Skeletal muscle satellite cell (primary cell): Measurements from ENCODE around the gene SMAD6.

Source experiments
- H3K27me3 ChIP-seq: 2 replicates; pipeline ENCODE4 v1.7.0; 2013; ENCODE audit warnings: low read length; ENCODE audit not compliant: control insufficient read depth, insufficient read depth
- H3K36me3 ChIP-seq: 2 replicates; pipeline ENCODE4 v1.7.0; 2013; ENCODE audit warnings: mild to moderate bottlenecking, control low read depth, low read length; ENCODE audit not compliant: insufficient read depth
- H3K4me1 ChIP-seq: 2 replicates; pipeline ENCODE4 v1.7.0; 2013; ENCODE audit warnings: low read length; ENCODE audit not compliant: control insufficient read depth, insufficient read depth
- H3K4me2 ChIP-seq: 2 replicates; pipeline ENCODE4 v1.7.0; 2013; ENCODE audit warnings: mild to moderate bottlenecking, low read length
- H3K4me3 ChIP-seq: 2 replicates; pipeline ENCODE4 v1.7.0; 2013; ENCODE audit warnings: low read length
- H3K9ac ChIP-seq: 2 replicates; pipeline ENCODE4 v1.7.0; 2013; ENCODE audit warnings: mild to moderate bottlenecking, low read depth, low read length, moderate library complexity
- H3K9me3 ChIP-seq: replicated peaks from 2 replicates; pipeline ENCODE4 v1.7.0; 2013; ENCODE audit warnings: mild to moderate bottlenecking, control low read depth, low read length

The SMAD6 gene

GRCh38 chr15:66692808-66693596 is 9.0 kb upstream of the SMAD6 start:
- Histone ChIP-seq H3K27me3 (no peaks in the 10 kb centered on the region), H3K36me3 (no peaks in the 10 kb centered on the region), H3K9me3 (no peaks in the 10 kb centered on the region), H3K4me2 (no peak overlapping the region), H3K4me1 (peaks cover 1% of the 10 kb centered on the region), H3K9ac (no peak overlapping the region), H3K4me3 (no peak overlapping the region)

GRCh38 chr15:66696770-66697169 is 5.3 kb upstream of the SMAD6 start:
- Histone ChIP-seq H3K4me1 (peaks cover 10% of the 10 kb centered on the region), H3K9me3 (no peaks in the 10 kb centered on the region), H3K9ac (no peak overlapping the region), H3K4me2 (no peak overlapping the region), H3K4me3 (no peak overlapping the region), H3K27me3 (no peaks in the 10 kb centered on the region), H3K36me3 (no peaks in the 10 kb centered on the region)

GRCh38 chr15:66698318-66698961 is 3.6 kb upstream of the SMAD6 start:
- peaks cover 10% of the 10 kb centered on the region for H3K4me1 ChIP-seq
- H3K4me3 ChIP-seq = no peak overlapping the region
- H3K9me3 ChIP-seq = no peaks in the 10 kb centered on the region
- no peak overlapping the region for H3K4me2 ChIP-seq
- no peaks in the 10 kb centered on the region for H3K27me3 ChIP-seq
- H3K9ac ChIP-seq = peak overlapping the region; percentile 7
- H3K36me3 ChIP-seq = no peaks in the 10 kb centered on the region

GRCh38 chr15:66698971-66699370 is 3.1 kb upstream of the SMAD6 start:
- Histone ChIP-seq H3K27me3 (no peaks in the 10 kb centered on the region), H3K9me3 (no peaks in the 10 kb centered on the region), H3K9ac (no peak overlapping the region), H3K4me1 (peaks cover 10% of the 10 kb centered on the region), H3K4me3 (no peak overlapping the region), H3K4me2 (no peak overlapping the region), H3K36me3 (no peaks in the 10 kb centered on the region)

GRCh38 chr15:66700412-66700801 is 1.6 kb upstream of the SMAD6 start:
- peaks cover 22% of the 10 kb centered on the region for H3K4me1 ChIP-seq
- no peaks in the 10 kb centered on the region for H3K27me3 ChIP-seq
- peak overlapping the region; percentile 36 for H3K9ac ChIP-seq
- no peaks in the 10 kb centered on the region for H3K36me3 ChIP-seq
- H3K9me3 ChIP-seq = no peaks in the 10 kb centered on the region
- H3K4me3 ChIP-seq = peak overlapping the region; percentile 69
- peak overlapping the region; percentile 83 for H3K4me2 ChIP-seq

- no peaks in the 10 kb centered on the region for H3K36me3 ChIP-seq
- H3K9ac ChIP-seq = peak overlapping the region; percentile 66
- peak overlapping the region; percentile 79 for H3K4me3 ChIP-seq
- H3K27me3 ChIP-seq = no peaks in the 10 kb centered on the region
- no peaks in the 10 kb centered on the region for H3K9me3 ChIP-seq
- peak overlapping the region; percentile 100 for H3K4me2 ChIP-seq
- peaks cover 27% of the 10 kb centered on the region for H3K4me1 ChIP-seq
Observed at GRCh38 chr15:66700802-66701421, 1.1 kb upstream of the SMAD6 start.

GRCh38 chr15:66701422-66702034 is 508 bp upstream of the SMAD6 start:
- H3K4me3 ChIP-seq = peak overlapping the region; percentile 79
- peak overlapping the region; percentile 66 for H3K9ac ChIP-seq

GRCh38 chr15:66702787-66703539 is 927 bp downstream of the SMAD6 start:
- H3K36me3 ChIP-seq = no peaks in the 10 kb centered on the region
- peak overlapping the region; percentile 79 for H3K4me3 ChIP-seq
- peak overlapping the region; percentile 82 for H3K9ac ChIP-seq
- no peaks in the 10 kb centered on the region for H3K27me3 ChIP-seq
- H3K9me3 ChIP-seq = no peaks in the 10 kb centered on the region
- peak overlapping the region; percentile 100 for H3K4me2 ChIP-seq
- peaks cover 44% of the 10 kb centered on the region for H3K4me1 ChIP-seq

More at GRCh38 chr15:66701422-66702034, 508 bp upstream of the SMAD6 start:
- Histone ChIP-seq H3K36me3 (no peaks in the 10 kb centered on the region), H3K4me1 (peaks cover 33% of the 10 kb centered on the region), H3K4me2 (peak overlapping the region; percentile 100), H3K9me3 (no peaks in the 10 kb centered on the region), H3K27me3 (no peaks in the 10 kb centered on the region)

- peak overlapping the region; percentile 100 for H3K4me2 ChIP-seq
- H3K9me3 ChIP-seq = no peaks in the 10 kb centered on the region
- H3K27me3 ChIP-seq = no peaks in the 10 kb centered on the region
- H3K4me3 ChIP-seq = peak overlapping the region; percentile 79
- H3K36me3 ChIP-seq = peaks cover 3% of the 10 kb centered on the region
- H3K4me1 ChIP-seq = peaks cover 41% of the 10 kb centered on the region
- H3K9ac ChIP-seq = peak overlapping the region; percentile 82
Observed at GRCh38 chr15:66703540-66703941, 1.5 kb downstream of the SMAD6 start.

GRCh38 chr15:66704019-66704802 is 2.2 kb downstream of the SMAD6 start:
- H3K4me1 ChIP-seq = peaks cover 41% of the 10 kb centered on the region
- peak overlapping the region; percentile 79 for H3K4me3 ChIP-seq
- H3K27me3 ChIP-seq = no peaks in the 10 kb centered on the region
- H3K9ac ChIP-seq = peak overlapping the region; percentile 82
- no peaks in the 10 kb centered on the region for H3K9me3 ChIP-seq
- H3K36me3 ChIP-seq = peaks cover 3% of the 10 kb centered on the region
- H3K4me2 ChIP-seq = peak overlapping the region; percentile 100
